Choroid plexus epithelial cell (primary cell): ENCODE results near the gene SLC25A36.
"Not testable (repeated sequence)": the region's sequence is repeated elsewhere in the genome, so short reads cannot be mapped to it uniquely, and the experiment has no call there.

ENCODE experiments used
- DNase-seq: peaks from one replicate; pipeline ENCODE4 v3.0.0-alpha.2; 2010; ENCODE audit warnings: low read depth
- H3K4me3 ChIP-seq: 2 replicates; pipeline ENCODE4 v1.5.1; 2011; ENCODE audit warnings: low read depth, mild to moderate bottlenecking, control low read depth, low read length, moderate library complexity
- TF ChIP-seq, protein P1 (sequence below): conservative IDR thresholded peaks from 2 replicates; pipeline ENCODE4 v1.5.1; 2011; ENCODE audit warnings: low read depth, mild to moderate bottlenecking, control low read depth, inconsistent platforms, low read length, moderate library complexity

The SLC25A36 gene

DNA sequence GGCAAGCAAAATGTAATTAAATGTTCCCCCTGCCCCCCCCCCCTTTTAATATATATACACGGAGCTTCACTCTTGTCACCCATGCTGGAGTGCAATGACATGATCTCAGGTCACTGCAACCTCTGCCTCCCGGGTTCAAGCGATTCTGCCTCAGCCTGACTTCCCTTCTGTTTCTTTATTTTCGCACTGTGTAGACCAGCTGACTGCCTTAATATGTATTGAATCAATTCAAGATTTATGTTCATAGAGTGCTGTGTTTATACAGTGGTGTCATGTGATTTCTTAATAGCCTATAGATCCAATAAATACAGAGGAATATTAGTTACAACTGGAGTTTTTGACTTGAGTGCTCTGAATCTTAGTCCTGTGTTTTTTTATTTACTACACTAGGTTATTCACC lies 39.0 kb downstream of the SLC25A36 start:
- TF ChIP-seq, protein P1, sequence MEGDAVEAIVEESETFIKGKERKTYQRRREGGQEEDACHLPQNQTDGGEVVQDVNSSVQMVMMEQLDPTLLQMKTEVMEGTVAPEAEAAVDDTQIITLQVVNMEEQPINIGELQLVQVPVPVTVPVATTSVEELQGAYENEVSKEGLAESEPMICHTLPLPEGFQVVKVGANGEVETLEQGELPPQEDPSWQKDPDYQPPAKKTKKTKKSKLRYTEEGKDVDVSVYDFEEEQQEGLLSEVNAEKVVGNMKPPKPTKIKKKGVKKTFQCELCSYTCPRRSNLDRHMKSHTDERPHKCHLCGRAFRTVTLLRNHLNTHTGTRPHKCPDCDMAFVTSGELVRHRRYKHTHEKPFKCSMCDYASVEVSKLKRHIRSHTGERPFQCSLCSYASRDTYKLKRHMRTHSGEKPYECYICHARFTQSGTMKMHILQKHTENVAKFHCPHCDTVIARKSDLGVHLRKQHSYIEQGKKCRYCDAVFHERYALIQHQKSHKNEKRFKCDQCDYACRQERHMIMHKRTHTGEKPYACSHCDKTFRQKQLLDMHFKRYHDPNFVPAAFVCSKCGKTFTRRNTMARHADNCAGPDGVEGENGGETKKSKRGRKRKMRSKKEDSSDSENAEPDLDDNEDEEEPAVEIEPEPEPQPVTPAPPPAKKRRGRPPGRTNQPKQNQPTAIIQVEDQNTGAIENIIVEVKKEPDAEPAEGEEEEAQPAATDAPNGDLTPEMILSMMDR: no peak
- no peak for DNase-seq
- H3K4me3 ChIP-seq: no peak overlapping the region

DNA sequence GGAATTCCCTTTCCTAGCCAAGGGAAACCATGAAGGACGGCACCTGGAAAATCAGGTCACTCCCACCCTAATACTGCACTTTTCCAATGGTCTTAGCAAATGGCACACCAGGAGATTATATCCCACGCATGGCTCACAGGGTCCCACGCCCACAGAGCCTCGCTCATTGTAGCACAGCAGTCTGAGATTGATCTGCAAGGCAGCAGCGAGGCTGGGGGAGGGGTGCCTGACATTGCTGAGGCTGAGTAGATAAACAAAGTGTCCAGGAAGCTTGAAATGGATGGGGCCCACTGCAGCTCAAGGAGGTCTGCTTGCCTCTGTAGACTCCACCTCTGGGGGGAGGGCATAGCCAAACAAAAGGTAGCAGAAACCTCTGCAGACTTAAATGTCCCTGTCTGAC lies 46.2 kb downstream of the SLC25A36 start:
- DNase-seq, H3K4me3 ChIP-seq: not testable (repeated sequence)

DNA sequence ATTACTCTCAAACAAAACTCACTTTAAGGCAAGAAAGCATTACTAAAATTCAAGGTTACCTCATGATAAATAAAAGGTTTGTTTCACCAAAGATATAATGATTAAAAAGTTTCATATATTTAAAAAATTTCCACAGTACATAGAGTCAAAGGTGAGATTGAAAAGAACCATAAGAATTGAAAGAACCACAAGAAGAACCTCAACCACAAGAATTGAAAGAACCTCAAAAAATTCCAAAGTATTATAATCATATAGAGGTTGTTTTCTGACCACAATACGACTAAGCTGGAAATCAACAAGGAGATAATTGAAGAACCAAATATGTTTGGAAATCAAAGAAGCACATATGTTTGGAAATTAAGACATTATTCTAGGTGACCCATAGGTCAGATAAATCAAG lies 52.7 kb downstream of the SLC25A36 start:
- TF ChIP-seq, protein P1: no peak
- H3K4me3 ChIP-seq: no peak overlapping the region
- peak; percentile 62 for DNase-seq

DNA sequence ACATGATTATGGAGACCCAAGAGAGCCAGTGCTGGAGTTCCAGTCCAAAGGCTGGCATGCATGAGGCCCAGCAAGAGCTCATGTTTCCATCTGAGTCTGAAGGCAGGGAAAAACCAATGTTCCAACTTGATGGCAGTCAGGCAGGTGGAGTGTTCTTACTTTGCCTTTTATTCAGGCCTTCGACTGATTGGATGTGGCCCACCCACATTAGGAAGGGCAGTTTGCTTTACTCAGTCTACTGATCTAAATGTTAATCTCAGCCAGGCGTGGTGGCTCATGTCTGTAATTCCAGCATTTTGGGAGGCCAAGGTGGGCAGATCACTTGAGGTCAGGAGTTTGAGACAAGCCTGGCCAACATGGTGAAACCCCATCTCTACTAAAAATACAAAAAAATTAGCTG lies 53.2 kb downstream of the SLC25A36 start:
- H3K4me3 ChIP-seq: not testable (repeated sequence)
- peak; percentile 13 for DNase-seq

DNA sequence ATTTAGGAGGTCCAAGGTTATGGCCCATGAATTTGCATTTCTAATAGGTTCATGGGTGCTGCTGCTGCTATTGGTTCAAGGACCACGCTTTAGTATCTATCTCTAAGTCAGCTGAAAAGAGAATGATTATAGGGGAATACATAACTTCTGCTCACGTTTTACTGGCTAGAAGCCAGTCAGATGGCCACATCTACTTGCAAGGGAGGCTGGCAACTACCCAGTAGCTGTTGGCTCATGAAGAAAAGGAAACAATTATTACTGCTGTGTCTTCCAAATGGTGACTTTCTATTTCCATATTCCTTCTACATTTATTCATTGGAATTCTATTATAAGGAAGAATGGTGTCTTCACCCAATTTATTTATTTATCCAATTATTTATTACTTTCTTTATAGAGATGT lies 54.2 kb downstream of the SLC25A36 start:
- DNase-seq: peak; percentile 46
- TF ChIP-seq, protein P1: no peak
- H3K4me3 ChIP-seq: no peak overlapping the region

DNA sequence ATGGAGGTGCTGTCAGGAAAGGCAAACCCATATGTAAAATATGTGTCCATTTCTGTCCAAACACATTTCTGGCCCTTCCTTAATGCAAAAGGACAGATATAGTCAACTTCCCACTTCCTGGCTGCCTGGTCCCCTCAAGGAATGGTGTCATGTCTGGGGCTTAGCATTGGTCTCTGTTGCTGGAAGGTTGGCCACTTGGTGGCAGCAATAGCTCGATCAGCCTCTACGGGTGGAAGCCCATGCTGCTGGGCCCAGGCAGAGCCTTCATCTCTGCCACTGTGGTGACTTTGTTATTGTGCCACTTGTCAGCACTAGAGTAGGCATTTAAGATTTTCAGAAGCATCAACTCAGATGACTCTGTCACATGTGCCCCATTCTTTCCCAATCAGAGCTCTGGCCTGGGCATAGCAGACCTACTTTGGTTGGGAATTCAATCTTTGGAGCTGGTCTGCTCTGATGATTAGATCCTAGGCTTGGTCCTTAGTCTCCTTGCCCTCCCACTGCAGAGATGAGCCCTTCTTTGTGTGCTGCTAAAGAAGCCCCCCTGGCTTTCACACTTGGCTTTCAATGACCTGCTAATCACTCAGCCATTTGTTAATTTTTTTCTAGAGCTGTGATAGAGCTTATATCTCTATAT lies 58.5 kb downstream of the SLC25A36 start:
- no peak overlapping the region for H3K4me3 ChIP-seq
- TF ChIP-seq, protein P1: peak; percentile 90
- peak; percentile 76 for DNase-seq

DNA sequence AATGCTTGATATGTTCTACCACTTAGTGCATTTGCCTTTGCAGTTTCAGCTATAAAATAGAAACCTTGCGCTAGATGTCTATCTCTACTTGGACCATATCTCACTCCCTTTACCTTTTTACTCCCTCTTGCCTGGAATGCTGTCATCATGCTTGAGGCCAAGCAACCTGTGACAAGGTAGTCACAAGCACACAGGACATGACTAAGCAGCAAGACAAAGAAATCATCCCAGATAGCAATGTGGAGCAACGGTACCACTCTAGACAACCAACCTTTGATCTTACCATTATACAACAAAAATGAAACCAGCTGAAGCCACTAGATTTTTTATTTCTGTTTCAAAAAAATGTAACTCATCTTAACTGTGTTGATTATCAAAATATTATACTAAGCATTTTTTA lies 59.0 kb downstream of the SLC25A36 start:
- TF ChIP-seq, protein P1: no peak

DNA sequence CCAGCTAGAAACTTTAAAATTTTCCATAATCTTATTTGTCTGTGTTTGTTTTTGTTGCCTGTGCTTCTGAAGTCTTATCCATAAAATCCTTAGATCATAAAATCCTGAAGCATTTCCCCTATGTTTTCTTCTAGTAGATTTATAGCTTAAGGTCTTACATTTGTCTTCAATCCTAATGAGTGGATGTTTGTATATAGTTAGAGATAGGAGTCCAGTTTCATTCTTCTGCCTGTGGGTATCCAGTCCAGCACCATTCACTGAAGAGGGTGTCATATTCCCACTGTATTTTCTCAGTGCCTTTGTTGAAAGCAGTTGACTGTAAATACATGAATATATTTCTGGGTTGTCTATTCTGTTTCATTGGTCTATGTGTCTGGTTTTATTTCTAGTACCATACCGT lies 64.7 kb downstream of the SLC25A36 start:
- H3K4me3 ChIP-seq: no peak overlapping the region
- DNase-seq: no peak
- TF ChIP-seq, protein P1: no peak

More for the DNA sequence above, 59.0 kb downstream of the SLC25A36 start:
- DNase-seq: no peak
- H3K4me3 ChIP-seq: no peak overlapping the region
